Measurements from ENCODE around the gene PRMT1. TPM values are rescaled to one million over a fixed set of nuclear protein-coding genes. Genes with fewer than 3 reads are reported as not detected.
A peak's percentile ranks its signal among the peaks of the same experiment; 100 is the strongest.

The PRMT1 gene
- total RNA-seq, 2 donors from 2014 or later = 45.4 to 71.2 TPM

DNA sequence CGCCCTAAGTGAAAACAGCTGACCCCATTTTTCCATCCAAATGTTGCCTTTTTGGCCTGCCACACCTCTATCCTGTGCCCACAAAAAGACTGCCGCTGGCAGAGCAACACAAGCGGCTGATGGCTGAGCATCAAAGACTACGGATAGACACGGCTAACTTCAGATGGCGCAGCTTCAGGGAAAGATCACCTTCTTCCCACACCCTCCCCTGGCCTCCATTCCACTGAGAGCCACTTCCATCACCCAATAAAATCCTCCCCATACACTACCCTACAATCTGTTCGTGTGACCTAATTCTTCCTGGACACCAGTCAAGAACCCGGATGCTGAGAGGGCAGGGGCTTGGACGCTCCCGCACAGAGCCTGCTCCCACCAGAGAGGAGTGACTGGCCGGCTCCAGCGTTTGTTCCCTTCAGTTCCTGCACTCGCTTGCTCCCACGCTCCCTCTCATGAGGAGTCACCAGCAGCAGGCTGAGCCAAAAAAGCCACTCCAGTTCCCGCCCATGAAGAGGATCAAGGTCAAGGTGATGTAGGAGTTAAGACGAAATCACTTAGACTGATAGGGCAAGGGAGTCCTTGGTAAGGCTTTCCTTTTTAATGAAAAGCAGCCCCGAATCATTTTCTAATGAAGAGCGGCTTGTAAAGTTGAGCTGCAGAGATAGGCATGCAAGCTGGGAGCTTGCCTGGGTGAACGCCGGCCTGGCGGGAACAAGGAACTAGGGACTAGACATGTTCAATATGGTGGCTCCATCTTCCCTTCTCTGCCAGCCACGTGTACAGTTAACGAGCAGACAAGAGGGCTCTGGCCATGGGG is 50.4 kb downstream of the PRMT1 start:
- H3K36me3 ChIP-seq (replicated peaks in 1 of 2; ENCODE audit: insufficient read depth in 1 of 2, low read depth in 2 of 2) = no peaks in the 10 kb centered on the region
- DNase-seq (peak in 3 of 4 donors; percentile 19 to 49 (median 20)), ATAC-seq (no peak)
- 68 to 71% methylated on average over 20 to 23 of the region's 23 CpGs for WGBS, 2 donors
- H3K4me3 ChIP-seq = no peak overlapping the region
- H3K4me1 ChIP-seq = no peaks in the 10 kb centered on the region
- peak overlapping the region in 1 of 4 donors; percentile 2 for H3K27ac ChIP-seq
- no peaks in the 10 kb centered on the region for H3K27me3 ChIP-seq
- no peaks in the 10 kb centered on the region for H3K9me3 ChIP-seq
- TF ChIP-seq, protein P1, sequence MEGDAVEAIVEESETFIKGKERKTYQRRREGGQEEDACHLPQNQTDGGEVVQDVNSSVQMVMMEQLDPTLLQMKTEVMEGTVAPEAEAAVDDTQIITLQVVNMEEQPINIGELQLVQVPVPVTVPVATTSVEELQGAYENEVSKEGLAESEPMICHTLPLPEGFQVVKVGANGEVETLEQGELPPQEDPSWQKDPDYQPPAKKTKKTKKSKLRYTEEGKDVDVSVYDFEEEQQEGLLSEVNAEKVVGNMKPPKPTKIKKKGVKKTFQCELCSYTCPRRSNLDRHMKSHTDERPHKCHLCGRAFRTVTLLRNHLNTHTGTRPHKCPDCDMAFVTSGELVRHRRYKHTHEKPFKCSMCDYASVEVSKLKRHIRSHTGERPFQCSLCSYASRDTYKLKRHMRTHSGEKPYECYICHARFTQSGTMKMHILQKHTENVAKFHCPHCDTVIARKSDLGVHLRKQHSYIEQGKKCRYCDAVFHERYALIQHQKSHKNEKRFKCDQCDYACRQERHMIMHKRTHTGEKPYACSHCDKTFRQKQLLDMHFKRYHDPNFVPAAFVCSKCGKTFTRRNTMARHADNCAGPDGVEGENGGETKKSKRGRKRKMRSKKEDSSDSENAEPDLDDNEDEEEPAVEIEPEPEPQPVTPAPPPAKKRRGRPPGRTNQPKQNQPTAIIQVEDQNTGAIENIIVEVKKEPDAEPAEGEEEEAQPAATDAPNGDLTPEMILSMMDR (IDR thresholded peaks at IDR 0.05) = no peak
- no peak for TF ChIP-seq POLR2A (IDR thresholded peaks at IDR 0.05)
- intact Hi-C loops (cut with DNase I) = no loop called here

DNA sequence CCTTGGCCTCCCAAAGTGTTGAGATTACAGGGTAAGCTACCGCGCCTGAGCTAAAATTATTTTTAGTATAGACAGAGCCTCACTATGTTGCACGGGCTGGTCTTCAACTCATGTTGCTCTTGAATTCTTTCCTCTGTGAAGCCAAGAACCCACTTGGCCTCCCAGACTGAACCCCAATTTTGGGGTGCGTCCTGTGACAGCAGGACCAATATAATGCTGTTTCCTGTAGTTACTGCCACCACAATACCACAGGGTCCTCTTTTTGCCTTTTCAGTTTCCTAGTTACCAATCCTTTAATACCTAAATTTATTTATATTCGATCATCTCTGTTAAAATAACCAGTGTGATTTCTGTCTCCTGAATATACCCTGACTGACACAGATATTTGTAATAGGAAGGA is 53.1 kb downstream of the PRMT1 start:
- WGBS, 2 donors = 81 to 82% methylated on average over 5 of the region's 5 CpGs
- H3K27me3 ChIP-seq = no peaks in the 10 kb centered on the region
- H3K4me3 ChIP-seq = no peak overlapping the region
- H3K36me3 ChIP-seq (replicated peaks in 1 of 2; ENCODE audit: insufficient read depth in 1 of 2, low read depth in 2 of 2) = no peaks in the 10 kb centered on the region
- DNase-seq (no peak), ATAC-seq (no peak)
- no peak overlapping the region for H3K27ac ChIP-seq
- intact Hi-C loops (cut with DNase I) = no loop called here
- H3K4me1 ChIP-seq = no peaks in the 10 kb centered on the region
- no peaks in the 10 kb centered on the region for H3K9me3 ChIP-seq
- TF ChIP-seq, protein P1 (IDR thresholded peaks at IDR 0.05) = no peak
- TF ChIP-seq POLR2A (IDR thresholded peaks at IDR 0.05) = no peak

Small RNAs within 50 kb of the gene (microRNA-seq; reads per million reads assigned to microRNA genes)
- gene MIR5088 (ENCODE audit: borderline number of aligned reads in 2 of 2, borderline replicate concordance in 2 of 2) = 0 reads per million in 2 donors

Small RNAs within 50 kb of the gene (small RNA-seq; reads per million reads assigned to genes)
- gene MIR5088 = 0.70 reads per million, percentile 15 among the genes with 10 or more reads in this experiment

Other genes with a start within 250 kb of the PRMT1 start
- under 1 TPM in 1 of 2 donors, not detected in 1; 0.26 TPM for gene SLC17A7, start 235.7 kb upstream of the PRMT1 start, total RNA-seq
- 10 to 100 TPM; 57.0 to 63.3 TPM for gene PIH1D1, start 225.5 kb upstream of the PRMT1 start, total RNA-seq
- gene ALDH16A1, start 224.0 kb upstream of the PRMT1 start, total RNA-seq = 10 to 100 TPM; 25.9 to 38.9 TPM
- under 1 TPM; 0.52 to 0.66 TPM for gene FLT3LG, start 203.1 kb upstream of the PRMT1 start, total RNA-seq
- 1,000 to 10,000 TPM; 1,758 to 2,456 TPM for gene RPL13A, start 189.7 kb upstream of the PRMT1 start, total RNA-seq
- 1,000 to 10,000 TPM; 1,400 to 1,772 TPM for gene RPS11, start 180.8 kb upstream of the PRMT1 start, total RNA-seq
- 100 to 1,000 TPM; 117 to 121 TPM for gene FCGRT, start 164.6 kb upstream of the PRMT1 start, total RNA-seq
- 10 to 100 TPM; 11.9 to 39.9 TPM for gene RCN3, start 149.3 kb upstream of the PRMT1 start, total RNA-seq
- 10 to 100 TPM; 50.6 to 73.2 TPM for gene NOSIP, start 96.7 kb upstream of the PRMT1 start, total RNA-seq
- 1 to 10 TPM; 2.6 to 4.9 TPM for gene PRRG2, start 96.0 kb upstream of the PRMT1 start, total RNA-seq
- 10 to 100 TPM in 1 of 2 donors, 1 to 10 TPM in 1; 8.0 to 23.4 TPM for gene PRR12, start 86.1 kb upstream of the PRMT1 start, total RNA-seq
- 10 to 100 TPM; 10.9 to 17.9 TPM for gene RRAS, start 37.1 kb upstream of the PRMT1 start, total RNA-seq
- gene SCAF1, start 35.1 kb upstream of the PRMT1 start, total RNA-seq = 10 to 100 TPM; 16.1 to 36.6 TPM
- 100 to 1,000 TPM in 1 of 2 donors, 10 to 100 TPM in 1; 46.7 to 134 TPM for gene IRF3, start 11.4 kb upstream of the PRMT1 start, total RNA-seq
- 1 to 10 TPM; 3.6 to 5.6 TPM for gene BCL2L12, start 11.3 kb upstream of the PRMT1 start, total RNA-seq
- gene ADM5, start 12.3 kb downstream of the PRMT1 start, total RNA-seq = 1 to 10 TPM in 1 of 2 donors, not detected in 1; 1.6 TPM
- 1 to 10 TPM in 1 of 2 donors, under 1 TPM in 1; 0.66 to 3.4 TPM for gene CPT1C, start 13.8 kb downstream of the PRMT1 start, total RNA-seq
- under 1 TPM in 1 of 2 donors, not detected in 1; 0.52 TPM for gene TSKS, start 86.0 kb downstream of the PRMT1 start, total RNA-seq
- 10 to 100 TPM; 43.5 to 45.9 TPM for gene AP2A1, start 89.7 kb downstream of the PRMT1 start, total RNA-seq
- 10 to 100 TPM in 1 of 2 donors, 1 to 10 TPM in 1; 8.9 to 24.1 TPM for gene FUZ, start 136.0 kb downstream of the PRMT1 start, total RNA-seq
- gene MED25, start 141.0 kb downstream of the PRMT1 start, total RNA-seq = 10 to 100 TPM; 15.8 to 16.9 TPM
- gene PTOV1, start 173.9 kb downstream of the PRMT1 start, total RNA-seq = 10 to 100 TPM; 69.0 to 70.2 TPM
- gene PNKP, start 190.3 kb downstream of the PRMT1 start, total RNA-seq = 100 to 1,000 TPM in 1 of 2 donors, 10 to 100 TPM in 1; 59.7 to 122 TPM
- gene AKT1S1, start 200.1 kb downstream of the PRMT1 start, total RNA-seq = 10 to 100 TPM in 1 of 2 donors, 1 to 10 TPM in 1; 7.5 to 20.1 TPM
- 10 to 100 TPM; 25.9 to 37.6 TPM for gene TBC1D17, start 200.4 kb downstream of the PRMT1 start, total RNA-seq
- gene IL4I1, start 219.6 kb downstream of the PRMT1 start, total RNA-seq = under 1 TPM in 1 of 2 donors, not detected in 1; 0.52 TPM